ENCODE results near the gene ODF2.
"Not testable (repeated sequence)": the region's sequence is repeated elsewhere in the genome, so short reads cannot be mapped to it uniquely, and the experiment has no call there.

The ODF2 gene

DNA sequence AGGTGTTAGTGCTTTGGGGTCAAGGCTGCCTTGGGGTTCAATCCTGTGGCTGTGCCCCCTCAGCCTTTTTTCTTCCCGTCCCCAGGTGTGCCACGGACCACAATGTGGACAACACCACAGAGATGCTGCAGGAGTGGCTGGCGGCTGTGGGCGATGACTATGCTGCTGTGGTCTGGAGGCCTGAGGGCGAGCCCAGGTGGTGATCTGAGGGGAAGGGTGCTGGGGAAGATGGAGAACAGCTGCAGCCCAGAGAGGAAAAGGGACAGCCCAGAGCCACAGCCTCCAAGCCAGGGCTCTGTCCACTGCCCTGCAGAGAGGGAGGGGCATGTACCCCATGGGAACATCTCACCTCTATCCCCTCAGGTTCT is 33.0 kb upstream of the ODF2 start:
- Mint-ChIP-seq H3K27me3 (ENCODE audit: low read depth, poor library complexity) (peaks cover 5% of the 10 kb centered on the region), H3K9me3 (no peaks in the 10 kb centered on the region), H3K4me3 (no peak overlapping the region), H3K36me3 (ENCODE audit: low read depth) (peaks cover 15% of the 10 kb centered on the region), H3K4me1 (peaks cover 16% of the 10 kb centered on the region), H3K27ac (no peak overlapping the region)
- TF ChIP-seq, protein P1, sequence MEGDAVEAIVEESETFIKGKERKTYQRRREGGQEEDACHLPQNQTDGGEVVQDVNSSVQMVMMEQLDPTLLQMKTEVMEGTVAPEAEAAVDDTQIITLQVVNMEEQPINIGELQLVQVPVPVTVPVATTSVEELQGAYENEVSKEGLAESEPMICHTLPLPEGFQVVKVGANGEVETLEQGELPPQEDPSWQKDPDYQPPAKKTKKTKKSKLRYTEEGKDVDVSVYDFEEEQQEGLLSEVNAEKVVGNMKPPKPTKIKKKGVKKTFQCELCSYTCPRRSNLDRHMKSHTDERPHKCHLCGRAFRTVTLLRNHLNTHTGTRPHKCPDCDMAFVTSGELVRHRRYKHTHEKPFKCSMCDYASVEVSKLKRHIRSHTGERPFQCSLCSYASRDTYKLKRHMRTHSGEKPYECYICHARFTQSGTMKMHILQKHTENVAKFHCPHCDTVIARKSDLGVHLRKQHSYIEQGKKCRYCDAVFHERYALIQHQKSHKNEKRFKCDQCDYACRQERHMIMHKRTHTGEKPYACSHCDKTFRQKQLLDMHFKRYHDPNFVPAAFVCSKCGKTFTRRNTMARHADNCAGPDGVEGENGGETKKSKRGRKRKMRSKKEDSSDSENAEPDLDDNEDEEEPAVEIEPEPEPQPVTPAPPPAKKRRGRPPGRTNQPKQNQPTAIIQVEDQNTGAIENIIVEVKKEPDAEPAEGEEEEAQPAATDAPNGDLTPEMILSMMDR (IDR thresholded peaks at IDR 0.05): no peak
- no peak for DNase-seq

DNA sequence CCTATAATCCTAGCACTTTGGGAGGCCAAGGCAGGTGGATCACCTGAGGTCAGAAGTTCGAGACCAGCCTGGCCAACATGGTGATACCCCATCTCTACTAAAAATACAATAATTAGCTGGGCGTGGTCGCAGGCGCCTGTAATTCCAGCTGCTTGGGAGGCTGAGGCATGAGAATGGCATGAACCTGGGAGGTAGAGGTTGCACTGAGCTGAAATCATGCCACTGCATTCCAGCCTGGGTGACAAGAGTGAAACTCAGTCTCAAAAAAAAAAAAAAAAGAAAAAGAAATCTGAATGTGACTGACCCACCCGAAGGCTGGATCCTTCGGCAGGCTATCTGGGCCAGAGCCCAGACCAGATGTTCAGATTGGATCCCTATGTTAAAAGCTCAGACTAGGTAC is 32.5 kb upstream of the ODF2 start:
- DNase-seq; H3K27me3 Mint-ChIP-seq (ENCODE audit: low read depth, poor library complexity); H3K27ac Mint-ChIP-seq; H3K9me3 Mint-ChIP-seq; H3K4me3 Mint-ChIP-seq: not testable (repeated sequence)
- peaks cover 15% of the 10 kb centered on the region for H3K36me3 Mint-ChIP-seq (ENCODE audit: low read depth)
- H3K4me1 Mint-ChIP-seq: peaks cover 16% of the 10 kb centered on the region

DNA sequence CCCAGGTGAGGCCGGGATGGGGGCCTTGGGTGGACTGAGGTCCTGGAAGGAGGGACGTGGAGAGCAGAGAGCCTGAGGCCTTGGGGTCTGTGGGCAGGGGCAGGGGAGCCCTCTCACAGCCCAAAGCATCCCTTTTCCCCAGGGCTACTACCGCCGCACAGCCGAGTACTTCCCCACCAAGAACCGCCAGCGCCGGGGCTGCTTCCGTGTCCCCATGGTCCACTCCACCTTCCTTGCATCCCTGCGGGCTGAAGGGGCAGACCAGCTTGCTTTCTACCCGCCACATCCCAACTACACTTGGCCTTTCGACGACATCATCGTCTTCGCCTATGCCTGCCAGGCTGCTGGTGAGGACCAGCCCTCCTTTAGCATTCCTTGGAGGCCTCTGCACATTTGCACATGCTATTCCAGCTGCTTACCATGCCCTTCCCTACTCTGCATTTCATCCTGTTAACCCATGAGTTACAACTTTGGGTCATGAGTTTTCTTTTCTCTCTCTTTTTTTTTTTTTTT is 31.5 kb upstream of the ODF2 start:
- H3K27me3 Mint-ChIP-seq (ENCODE audit: low read depth, poor library complexity): peaks cover 5% of the 10 kb centered on the region
- TF ChIP-seq, protein P1 (IDR thresholded peaks at IDR 0.05): no peak
- H3K9me3 Mint-ChIP-seq: no peaks in the 10 kb centered on the region
- H3K27ac Mint-ChIP-seq: no peak overlapping the region
- no peak for DNase-seq
- H3K36me3 Mint-ChIP-seq (ENCODE audit: low read depth): peaks cover 15% of the 10 kb centered on the region
- H3K4me3 Mint-ChIP-seq: no peak overlapping the region
- peaks cover 17% of the 10 kb centered on the region for H3K4me1 Mint-ChIP-seq

DNA sequence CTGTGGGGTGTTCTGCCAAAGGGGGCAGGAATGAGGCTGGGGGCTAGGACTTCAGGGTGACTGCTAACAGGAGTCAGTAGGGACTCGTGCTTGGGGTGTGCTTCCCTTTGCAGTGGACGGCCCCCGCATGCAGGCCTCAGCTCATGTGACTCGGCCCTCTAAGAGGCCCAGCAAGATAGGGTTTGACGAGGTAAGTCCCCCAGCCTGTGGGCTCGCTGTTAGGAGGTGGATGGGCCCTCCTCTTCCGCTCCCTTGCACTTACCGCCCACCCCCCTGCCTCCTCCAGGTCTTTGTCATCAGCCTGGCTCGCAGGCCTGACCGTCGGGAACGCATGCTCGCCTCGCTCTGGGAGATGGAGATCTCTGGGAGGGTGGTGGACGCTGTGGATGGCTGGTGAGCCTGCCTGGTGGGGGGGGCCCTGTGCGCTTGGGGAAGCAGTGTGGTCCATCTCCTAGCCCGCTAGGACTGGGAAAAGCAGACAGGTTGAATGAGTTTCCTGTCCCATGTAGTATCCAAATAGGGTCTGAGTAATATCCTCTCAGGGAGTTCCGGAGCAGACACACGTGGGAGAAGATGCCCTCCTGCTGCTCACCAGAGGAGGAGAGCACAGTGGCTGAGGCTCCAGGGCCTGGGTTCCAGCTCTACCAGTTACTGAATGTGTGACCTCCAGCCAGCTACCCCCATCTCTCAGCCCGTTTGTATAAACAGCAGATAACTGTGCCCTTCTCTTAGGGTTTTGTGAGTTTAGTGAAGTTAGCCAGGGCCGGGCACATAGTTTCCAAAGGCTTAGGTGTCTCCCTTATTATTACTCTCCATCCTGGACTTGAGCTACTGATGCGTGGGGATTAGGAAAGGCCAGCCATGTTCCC is 26.9 kb upstream of the ODF2 start:
- DNase-seq: no peak
- H3K9me3 Mint-ChIP-seq: no peaks in the 10 kb centered on the region
- TF ChIP-seq, protein P1 (IDR thresholded peaks at IDR 0.05): no peak
- H3K4me3 Mint-ChIP-seq: peak overlapping the region; percentile 57
- H3K4me1 Mint-ChIP-seq: peaks cover 17% of the 10 kb centered on the region
- H3K27ac Mint-ChIP-seq: peak overlapping the region; percentile 93
- no peaks in the 10 kb centered on the region for H3K27me3 Mint-ChIP-seq (ENCODE audit: low read depth, poor library complexity)
- peaks cover 20% of the 10 kb centered on the region for H3K36me3 Mint-ChIP-seq (ENCODE audit: low read depth)

DNA sequence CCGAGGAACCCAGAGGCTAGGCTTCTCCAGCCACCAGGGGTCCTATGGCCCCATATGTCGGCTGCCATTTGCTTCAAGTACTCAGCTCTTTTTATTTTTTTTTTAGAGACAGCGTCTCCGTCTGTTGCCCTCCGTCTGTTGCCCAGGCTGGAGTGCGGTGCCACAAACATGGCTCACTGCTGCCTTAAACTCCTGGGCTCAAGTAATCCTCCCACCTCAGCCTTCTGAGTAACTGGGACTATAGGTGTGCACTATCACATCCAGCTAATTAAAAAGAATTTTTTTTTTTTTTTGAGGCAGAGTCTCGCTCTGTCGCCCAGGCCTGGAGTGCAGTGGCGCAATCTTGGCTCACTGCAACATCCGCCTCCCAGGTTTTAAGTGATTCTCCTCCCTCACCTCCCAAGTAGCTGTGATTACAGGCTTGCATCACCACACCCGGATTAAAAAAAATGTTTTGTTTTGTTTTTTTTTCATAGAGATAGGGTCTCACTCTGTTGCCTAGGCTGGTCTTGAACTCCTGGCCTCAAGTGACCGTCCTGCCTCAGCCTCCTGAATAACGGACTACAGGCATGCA is 26.2 kb upstream of the ODF2 start:
- no peak overlapping the region for H3K27ac Mint-ChIP-seq
- H3K4me3 Mint-ChIP-seq: no peak overlapping the region

DNA sequence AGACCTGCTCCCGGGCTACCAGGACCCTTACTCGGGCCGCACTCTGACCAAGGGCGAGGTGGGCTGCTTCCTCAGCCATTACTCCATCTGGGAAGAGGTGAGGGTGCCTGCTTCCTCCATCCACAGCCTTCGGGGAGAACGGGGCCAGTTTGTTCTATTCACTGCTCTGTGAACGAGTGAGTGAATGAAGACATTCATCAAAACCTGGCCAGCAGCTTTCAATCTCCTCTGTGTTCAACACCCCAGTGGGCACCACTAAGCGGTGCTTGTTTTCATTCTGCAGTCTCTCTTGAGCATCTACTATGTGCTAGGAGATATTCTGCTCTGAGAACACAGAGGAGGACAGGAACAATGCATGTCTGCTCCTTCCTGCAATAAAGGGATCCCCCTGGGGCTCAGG is 24.6 kb upstream of the ODF2 start:
- peaks cover 17% of the 10 kb centered on the region for H3K4me1 Mint-ChIP-seq
- H3K9me3 Mint-ChIP-seq: no peaks in the 10 kb centered on the region
- no peaks in the 10 kb centered on the region for H3K27me3 Mint-ChIP-seq (ENCODE audit: low read depth, poor library complexity)
- peak overlapping the region; percentile 97 for H3K27ac Mint-ChIP-seq
- TF ChIP-seq, protein P1 (IDR thresholded peaks at IDR 0.05): no peak
- no peak for DNase-seq
- peaks cover 11% of the 10 kb centered on the region for H3K36me3 Mint-ChIP-seq (ENCODE audit: low read depth)
- H3K4me3 Mint-ChIP-seq: no peak overlapping the region

More for the DNA sequence above, 26.2 kb upstream of the ODF2 start:
- DNase-seq: no peak
- Mint-ChIP-seq H3K36me3 (ENCODE audit: low read depth) (peaks cover 17% of the 10 kb centered on the region), H3K27me3 (ENCODE audit: low read depth, poor library complexity) (no peaks in the 10 kb centered on the region), H3K9me3 (no peaks in the 10 kb centered on the region), H3K4me1 (peaks cover 17% of the 10 kb centered on the region)
- TF ChIP-seq, protein P1 (IDR thresholded peaks at IDR 0.05): no peak

All from nephron progenitor cell (in vitro differentiated cells).